ENCODE data around the gene AIDA.
"Not testable (repeated sequence)": the region's sequence is repeated elsewhere in the genome, so short reads cannot be mapped to it uniquely, and the experiment has no call there.

Gene AIDA
- total RNA-seq = 27.3 to 34.4 (median 29.4) reads per million in 3 donors

DNA sequence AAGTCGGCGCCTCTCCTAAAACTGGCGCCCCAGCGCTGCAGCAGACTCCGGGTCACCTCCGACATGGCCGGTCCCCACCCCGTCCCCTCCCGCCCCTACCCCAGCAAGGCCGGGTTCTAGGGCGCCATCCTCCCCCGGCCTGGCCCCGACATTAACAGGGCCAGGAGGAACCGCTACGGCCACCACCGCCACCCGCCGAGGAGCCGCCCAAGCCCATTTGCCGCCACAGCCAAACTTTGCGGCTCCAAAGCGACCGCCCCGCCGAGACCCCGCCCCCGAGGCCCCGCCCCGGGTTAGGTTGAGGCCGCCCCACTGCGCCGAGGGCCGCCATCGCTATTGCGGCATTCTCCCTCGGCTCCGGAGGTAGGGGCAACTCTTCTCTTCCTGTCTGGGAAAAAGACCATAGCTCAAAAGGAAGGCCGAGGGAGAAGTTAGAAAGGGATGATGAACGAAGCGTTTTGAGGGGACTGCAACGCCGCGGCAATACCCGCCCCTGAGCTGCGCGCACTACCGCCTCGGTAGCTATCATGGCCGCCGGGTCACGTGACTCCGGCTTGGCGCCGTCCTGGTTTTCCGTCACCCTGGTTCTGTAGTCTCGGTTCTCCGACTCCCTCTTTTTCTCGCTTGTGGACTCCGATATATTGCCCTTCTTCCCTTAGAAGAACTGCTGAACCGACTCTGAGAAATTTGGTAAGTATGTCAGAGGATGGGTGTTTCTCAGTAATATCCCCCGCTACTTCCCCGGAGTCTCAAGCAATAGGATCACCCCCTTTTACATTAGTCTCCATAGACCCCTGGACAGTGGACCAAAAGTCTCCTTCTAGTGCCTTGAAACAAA lies at the start of gene AIDA, which contains the start of gene BROX:
AIDA (minus strand) TSS at position 239 of the 838 bp plus-strand sequence; CDS start at position 65, 174 bp downstream.
BROX (plus strand) TSS at position 312 of the 838 bp plus-strand sequence. CDS start 3,136 bp downstream, outside the sequence.
- H3K4me1 ChIP-seq (ENCODE audit: control insufficient read depth, insufficient read depth, low read length, poor library complexity, severe bottlenecking) = peaks cover 6% of the 10 kb centered on the region
- H3K36me3 ChIP-seq (ENCODE audit: control insufficient read depth, insufficient read depth, low read length) = peaks cover 9% of the 10 kb centered on the region
- H3K27ac ChIP-seq (ENCODE audit: insufficient read depth, low read length, poor library complexity, severe bottlenecking) = peak within 1 kb of the TSS; percentile 99
- peak; percentile 83 to 91 (median 90) for DNase-seq
- H3K27me3 ChIP-seq (replicated peaks; ENCODE audit: control insufficient read depth, insufficient read depth, low read length, poor library complexity, severe bottlenecking) = no peaks in the 10 kb centered on the region
- H3K4me3 ChIP-seq (ENCODE audit: insufficient read depth, low read depth, low read length, poor library complexity, severe bottlenecking) = peak within 1 kb of the TSS; percentile 88
- H3K9me3 ChIP-seq (ENCODE audit: control insufficient read depth, low read length) = no peaks in the 10 kb centered on the region

DNA sequence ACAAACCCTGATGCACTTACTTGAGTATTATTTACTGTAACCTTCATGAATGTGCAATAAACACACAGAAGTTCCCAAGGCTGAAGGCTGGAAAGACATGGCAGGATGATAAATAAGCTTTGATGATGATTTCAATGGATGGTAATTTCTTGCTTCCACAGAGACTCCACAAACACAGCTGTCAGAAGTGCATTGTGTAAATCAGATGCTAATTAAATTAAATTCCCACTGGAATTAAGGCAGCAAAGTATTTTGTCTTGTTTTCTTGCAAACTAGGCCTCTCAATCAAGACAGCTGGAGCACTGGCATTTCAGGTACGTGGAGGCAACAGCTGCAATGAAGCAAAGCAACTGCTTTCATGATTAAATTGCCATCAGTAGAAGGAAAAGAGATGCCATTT lies 48.8 kb upstream of the AIDA start:
- H3K4me1 ChIP-seq (ENCODE audit: control insufficient read depth, insufficient read depth, low read length, poor library complexity, severe bottlenecking) = no peaks in the 10 kb centered on the region
- no peak overlapping the region for H3K27ac ChIP-seq (ENCODE audit: insufficient read depth, low read length, poor library complexity, severe bottlenecking)
- H3K27me3 ChIP-seq (replicated peaks; ENCODE audit: control insufficient read depth, insufficient read depth, low read length, poor library complexity, severe bottlenecking) = peaks cover 4% of the 10 kb centered on the region
- no peaks in the 10 kb centered on the region for H3K9me3 ChIP-seq (ENCODE audit: control insufficient read depth, low read length)
- no peak overlapping the region for H3K4me3 ChIP-seq (ENCODE audit: insufficient read depth, low read depth, low read length, poor library complexity, severe bottlenecking)
- no peak for DNase-seq
- no peaks in the 10 kb centered on the region for H3K36me3 ChIP-seq (ENCODE audit: control insufficient read depth, insufficient read depth, low read length)

DNA sequence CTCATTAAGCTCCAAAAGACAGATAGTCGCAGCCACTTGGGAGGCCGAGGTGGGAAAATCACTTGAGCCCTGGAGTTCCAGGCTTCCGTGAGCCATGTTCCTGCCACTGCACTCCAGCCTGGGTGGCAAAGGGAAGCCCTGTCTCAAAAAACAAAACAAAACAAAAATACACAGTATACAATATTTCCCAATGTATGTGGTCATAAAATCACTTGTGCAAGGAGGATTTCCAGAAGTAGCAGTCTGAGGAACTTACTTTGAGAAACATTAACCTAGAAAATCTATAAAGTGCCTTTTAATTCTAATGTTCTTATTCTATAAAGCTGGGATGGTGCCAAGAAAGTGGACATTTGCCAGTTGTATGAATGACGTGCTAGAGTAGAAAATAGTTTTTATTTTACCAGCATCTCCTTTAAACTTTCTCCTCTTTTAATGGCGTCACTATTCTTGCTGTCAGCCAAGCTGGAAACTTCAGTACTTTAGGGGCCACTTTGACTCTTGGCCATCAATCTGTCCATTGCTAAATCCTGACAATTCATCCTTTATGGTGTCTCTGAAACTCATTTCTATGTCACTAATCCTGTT lies 47.3 kb upstream of the AIDA start:
- no peaks in the 10 kb centered on the region for H3K9me3 ChIP-seq (ENCODE audit: control insufficient read depth, low read length)
- peaks cover 4% of the 10 kb centered on the region for H3K27me3 ChIP-seq (replicated peaks; ENCODE audit: control insufficient read depth, insufficient read depth, low read length, poor library complexity, severe bottlenecking)
- no peak overlapping the region for H3K4me3 ChIP-seq (ENCODE audit: insufficient read depth, low read depth, low read length, poor library complexity, severe bottlenecking)
- no peaks in the 10 kb centered on the region for H3K36me3 ChIP-seq (ENCODE audit: control insufficient read depth, insufficient read depth, low read length)
- H3K4me1 ChIP-seq (ENCODE audit: control insufficient read depth, insufficient read depth, low read length, poor library complexity, severe bottlenecking) = no peaks in the 10 kb centered on the region
- H3K27ac ChIP-seq (ENCODE audit: insufficient read depth, low read length, poor library complexity, severe bottlenecking) = no peak overlapping the region
- no peak for DNase-seq

GRCh38 chr1:222757646-222758268 lies 45.5 kb upstream of the AIDA start:
- Histone ChIP-seq H3K9me3 (ENCODE audit: control insufficient read depth, low read length) (no peaks in the 10 kb centered on the region), H3K4me1 (ENCODE audit: control insufficient read depth, insufficient read depth, low read length, poor library complexity, severe bottlenecking) (no peaks in the 10 kb centered on the region), H3K27me3 (replicated peaks; ENCODE audit: control insufficient read depth, insufficient read depth, low read length, poor library complexity, severe bottlenecking) (peaks cover 4% of the 10 kb centered on the region), H3K4me3 (ENCODE audit: insufficient read depth, low read depth, low read length, poor library complexity, severe bottlenecking) (no peak overlapping the region), H3K36me3 (ENCODE audit: control insufficient read depth, insufficient read depth, low read length) (no peaks in the 10 kb centered on the region), H3K27ac (ENCODE audit: insufficient read depth, low read length, poor library complexity, severe bottlenecking) (no peak overlapping the region)
- DNase-seq = no peak

DNA sequence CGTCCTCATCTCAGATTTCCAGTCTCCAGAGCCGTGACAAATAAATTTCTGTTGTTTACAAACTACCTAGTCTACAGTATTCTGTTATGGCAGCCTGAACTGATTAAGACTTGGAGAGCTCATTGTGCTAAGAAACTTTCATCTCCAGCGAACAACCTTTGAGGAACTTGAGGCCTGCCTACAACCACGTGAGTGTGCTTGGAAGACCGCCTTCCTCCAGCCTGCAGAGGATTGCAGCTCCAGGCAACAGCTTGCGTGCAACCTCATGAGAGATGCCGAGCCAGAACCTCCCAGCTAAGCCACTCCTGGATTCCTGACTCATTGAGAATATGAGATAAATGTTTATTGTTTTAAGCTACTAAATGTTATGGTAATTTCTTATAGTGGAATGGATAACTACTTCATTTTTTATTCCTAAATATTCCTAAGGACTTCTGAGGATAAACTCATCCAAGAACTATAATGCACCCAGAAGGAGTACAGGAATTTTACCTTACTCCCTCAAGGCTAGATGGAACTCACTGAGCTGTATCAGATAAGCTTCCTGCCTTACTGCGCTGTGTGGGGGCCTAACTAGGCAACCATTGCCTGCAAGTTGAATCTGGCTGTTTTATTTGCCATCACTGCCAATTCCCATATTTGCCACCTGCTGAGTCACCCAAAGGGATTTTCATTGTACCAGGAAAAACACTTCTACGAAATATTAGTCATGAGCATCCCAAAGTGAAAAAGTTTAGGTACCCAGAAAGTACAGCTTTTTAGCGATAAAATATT lies 42.3 kb upstream of the AIDA start:
- Histone ChIP-seq H3K4me3 (ENCODE audit: insufficient read depth, low read depth, low read length, poor library complexity, severe bottlenecking) (no peak overlapping the region), H3K27ac (ENCODE audit: insufficient read depth, low read length, poor library complexity, severe bottlenecking) (no peak overlapping the region)

GRCh38 chr1:222751255-222751654 lies 39.0 kb upstream of the AIDA start:
- no peaks in the 10 kb centered on the region for H3K27me3 ChIP-seq (replicated peaks; ENCODE audit: control insufficient read depth, insufficient read depth, low read length, poor library complexity, severe bottlenecking)
- H3K9me3 ChIP-seq (ENCODE audit: control insufficient read depth, low read length) = no peaks in the 10 kb centered on the region
- H3K27ac ChIP-seq (ENCODE audit: insufficient read depth, low read length, poor library complexity, severe bottlenecking) = no peak overlapping the region
- DNase-seq = no peak
- H3K4me3 ChIP-seq (ENCODE audit: insufficient read depth, low read depth, low read length, poor library complexity, severe bottlenecking) = no peak overlapping the region
- no peaks in the 10 kb centered on the region for H3K36me3 ChIP-seq (ENCODE audit: control insufficient read depth, insufficient read depth, low read length)
- no peaks in the 10 kb centered on the region for H3K4me1 ChIP-seq (ENCODE audit: control insufficient read depth, insufficient read depth, low read length, poor library complexity, severe bottlenecking)

More for the DNA sequence above, 42.3 kb upstream of the AIDA start:
- no peaks in the 10 kb centered on the region for H3K9me3 ChIP-seq (ENCODE audit: control insufficient read depth, low read length)
- H3K4me1 ChIP-seq (ENCODE audit: control insufficient read depth, insufficient read depth, low read length, poor library complexity, severe bottlenecking) = no peaks in the 10 kb centered on the region
- peaks cover 4% of the 10 kb centered on the region for H3K27me3 ChIP-seq (replicated peaks; ENCODE audit: control insufficient read depth, insufficient read depth, low read length, poor library complexity, severe bottlenecking)
- DNase-seq = no peak
- no peaks in the 10 kb centered on the region for H3K36me3 ChIP-seq (ENCODE audit: control insufficient read depth, insufficient read depth, low read length)

GRCh38 chr1:222750651-222751050 lies 38.4 kb upstream of the AIDA start:
- Histone ChIP-seq H3K27me3 (replicated peaks; ENCODE audit: control insufficient read depth, insufficient read depth, low read length, poor library complexity, severe bottlenecking) (no peaks in the 10 kb centered on the region), H3K9me3 (ENCODE audit: control insufficient read depth, low read length) (no peaks in the 10 kb centered on the region), H3K27ac (ENCODE audit: insufficient read depth, low read length, poor library complexity, severe bottlenecking) (no peak overlapping the region), H3K36me3 (ENCODE audit: control insufficient read depth, insufficient read depth, low read length) (no peaks in the 10 kb centered on the region), H3K4me1 (ENCODE audit: control insufficient read depth, insufficient read depth, low read length, poor library complexity, severe bottlenecking) (no peaks in the 10 kb centered on the region), H3K4me3 (ENCODE audit: insufficient read depth, low read depth, low read length, poor library complexity, severe bottlenecking) (no peak overlapping the region)
- no peak for DNase-seq

- no peaks in the 10 kb centered on the region for H3K36me3 ChIP-seq (ENCODE audit: control insufficient read depth, insufficient read depth, low read length)
- H3K27ac ChIP-seq (ENCODE audit: insufficient read depth, low read length, poor library complexity, severe bottlenecking) = no peak overlapping the region
- no peak overlapping the region for H3K4me3 ChIP-seq (ENCODE audit: insufficient read depth, low read depth, low read length, poor library complexity, severe bottlenecking)
- H3K9me3 ChIP-seq (ENCODE audit: control insufficient read depth, low read length) = no peaks in the 10 kb centered on the region
- H3K4me1 ChIP-seq (ENCODE audit: control insufficient read depth, insufficient read depth, low read length, poor library complexity, severe bottlenecking) = no peaks in the 10 kb centered on the region
- H3K27me3 ChIP-seq (replicated peaks; ENCODE audit: control insufficient read depth, insufficient read depth, low read length, poor library complexity, severe bottlenecking) = no peaks in the 10 kb centered on the region
- no peak for DNase-seq
Measured at GRCh38 chr1:222749927-222750326, 37.6 kb upstream of the AIDA start.

DNA sequence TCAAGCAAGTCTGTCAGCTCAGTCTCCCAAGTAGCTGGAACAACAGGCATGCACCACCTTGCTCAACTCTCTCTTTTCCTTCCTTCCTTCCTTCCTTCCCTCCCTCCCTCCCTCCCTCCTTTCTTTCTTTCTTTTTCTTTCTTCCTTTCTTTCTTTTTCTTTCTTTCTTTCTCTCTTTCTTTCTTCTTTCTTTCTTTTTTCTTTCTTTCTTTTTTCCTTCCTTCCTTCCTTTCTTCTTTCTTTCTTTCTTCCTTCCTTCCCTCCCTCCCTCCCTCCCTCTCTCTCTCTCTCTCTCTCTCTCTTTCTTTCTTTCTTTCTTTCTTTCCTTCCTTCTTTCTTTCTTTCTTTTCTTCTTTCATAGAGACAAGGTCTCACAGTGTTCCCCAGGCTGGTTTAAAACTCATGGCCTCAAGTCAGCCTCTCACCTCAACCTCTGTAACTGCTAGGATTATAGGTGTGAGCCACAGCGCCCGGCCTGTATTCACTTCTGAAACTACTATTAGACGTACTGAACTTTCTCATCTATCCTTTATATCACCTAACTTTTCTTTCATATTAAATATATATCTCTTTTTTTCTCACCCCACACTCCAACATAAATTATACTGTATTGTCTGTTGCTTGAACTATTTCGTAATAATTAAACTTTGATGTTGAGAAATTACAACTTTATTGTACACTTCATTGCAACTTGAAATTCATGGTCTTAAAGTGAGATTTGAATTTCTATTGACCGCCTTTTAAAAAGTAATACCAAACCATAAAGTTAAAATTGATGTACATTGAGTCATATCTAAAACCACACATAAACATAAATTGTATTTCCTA lies 29.6 kb upstream of the AIDA start:
- H3K36me3 ChIP-seq (ENCODE audit: control insufficient read depth, insufficient read depth, low read length); H3K4me1 ChIP-seq (ENCODE audit: control insufficient read depth, insufficient read depth, low read length, poor library complexity, severe bottlenecking); H3K4me3 ChIP-seq (ENCODE audit: insufficient read depth, low read depth, low read length, poor library complexity, severe bottlenecking); H3K27ac ChIP-seq (ENCODE audit: insufficient read depth, low read length, poor library complexity, severe bottlenecking); H3K9me3 ChIP-seq (ENCODE audit: control insufficient read depth, low read length); H3K27me3 ChIP-seq (replicated peaks; ENCODE audit: control insufficient read depth, insufficient read depth, low read length, poor library complexity, severe bottlenecking); DNase-seq: not testable (repeated sequence)

Measured in effector memory CD4-positive, alpha-beta T cell (primary cell).